Osteocyte (in vitro differentiated cells): ENCODE results near the gene CDH23. TPM values are rescaled to one million over a fixed set of nuclear protein-coding genes. Genes with fewer than 3 reads are reported as not detected.
"Not testable (repeated sequence)": the region's sequence is repeated elsewhere in the genome, so short reads cannot be mapped to it uniquely, and the experiment has no call there.

ENCODE experiments used
- DNase-seq: peaks from one replicate; pipeline ENCODE4 v3.0.0; 2021; ENCODE audit warnings: mixed read lengths; ENCODE audit not compliant: unreplicated experiment; ENCODE audit errors: extremely low spot score
- H3K27ac Mint-ChIP-seq: one replicate; pipeline ENCODE4 v1.8.0; 2021; ENCODE audit warnings: mild to moderate bottlenecking, mixed read lengths; ENCODE audit not compliant: unreplicated experiment
- H3K27me3 Mint-ChIP-seq: one replicate; pipeline ENCODE4 v1.8.0; 2021; ENCODE audit warnings: mixed read lengths; ENCODE audit not compliant: unreplicated experiment
- H3K36me3 Mint-ChIP-seq: one replicate; pipeline ENCODE4 v1.8.0; 2021; ENCODE audit warnings: mixed read lengths; ENCODE audit not compliant: unreplicated experiment
- H3K4me1 Mint-ChIP-seq: one replicate; pipeline ENCODE4 v1.8.0; 2021; ENCODE audit warnings: mixed read lengths; ENCODE audit not compliant: unreplicated experiment
- H3K4me3 Mint-ChIP-seq: one replicate; pipeline ENCODE4 v1.8.0; 2021; ENCODE audit warnings: mild to moderate bottlenecking, moderate library complexity, mixed read lengths; ENCODE audit not compliant: unreplicated experiment
- H3K9me3 Mint-ChIP-seq: one replicate; pipeline ENCODE4 v1.8.0; 2021; ENCODE audit warnings: mixed read lengths; ENCODE audit not compliant: unreplicated experiment
- total RNA-seq: library from RNA; stranded (reverse); gene quantifications from 2 replicates; pipeline ENCODE4 v1.2.1, GENCODE V29; 2021
- TF ChIP-seq, protein P1 (sequence below): fragments of 200-600 bp; sonication (generic); IDR thresholded peaks from 2 replicates; pipeline ENCODE4 v1.5.0; 2021; ENCODE audit warnings: antibody characterized with exemption, mild to moderate bottlenecking, moderate library complexity

The CDH23 gene
- total RNA-seq, 1 donor from 2014 or later: not detected

DNA sequence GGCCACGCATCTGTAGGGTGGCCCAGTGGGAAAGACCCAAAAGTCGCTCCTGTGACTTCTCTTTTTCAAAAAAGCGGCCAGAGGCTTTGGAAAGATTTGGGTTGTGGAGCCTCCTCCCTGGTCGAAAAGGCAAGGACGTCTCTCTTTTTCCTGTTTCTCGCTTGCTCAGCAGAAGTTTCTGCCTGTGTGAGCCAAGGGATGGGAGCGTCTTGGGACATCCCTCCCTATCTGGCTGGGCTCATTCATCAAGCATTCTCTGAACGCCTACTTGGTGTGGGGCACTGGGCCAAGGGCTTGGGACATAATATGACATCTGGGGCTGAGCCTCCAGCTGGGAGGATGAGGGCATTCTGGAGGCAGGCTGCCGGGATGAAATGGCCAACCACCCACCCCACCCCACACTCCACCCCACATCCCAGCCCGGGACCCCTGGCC lies 201.9 kb downstream of the CDH23 start:
- Mint-ChIP-seq H3K4me3 (no peak overlapping the region), H3K9me3 (no peaks in the 10 kb centered on the region), H3K4me1 (no peaks in the 10 kb centered on the region), H3K36me3 (no peaks in the 10 kb centered on the region), H3K27me3 (peaks cover 5% of the 10 kb centered on the region), H3K27ac (no peak overlapping the region)
- no peak for DNase-seq
- TF ChIP-seq, protein P1, sequence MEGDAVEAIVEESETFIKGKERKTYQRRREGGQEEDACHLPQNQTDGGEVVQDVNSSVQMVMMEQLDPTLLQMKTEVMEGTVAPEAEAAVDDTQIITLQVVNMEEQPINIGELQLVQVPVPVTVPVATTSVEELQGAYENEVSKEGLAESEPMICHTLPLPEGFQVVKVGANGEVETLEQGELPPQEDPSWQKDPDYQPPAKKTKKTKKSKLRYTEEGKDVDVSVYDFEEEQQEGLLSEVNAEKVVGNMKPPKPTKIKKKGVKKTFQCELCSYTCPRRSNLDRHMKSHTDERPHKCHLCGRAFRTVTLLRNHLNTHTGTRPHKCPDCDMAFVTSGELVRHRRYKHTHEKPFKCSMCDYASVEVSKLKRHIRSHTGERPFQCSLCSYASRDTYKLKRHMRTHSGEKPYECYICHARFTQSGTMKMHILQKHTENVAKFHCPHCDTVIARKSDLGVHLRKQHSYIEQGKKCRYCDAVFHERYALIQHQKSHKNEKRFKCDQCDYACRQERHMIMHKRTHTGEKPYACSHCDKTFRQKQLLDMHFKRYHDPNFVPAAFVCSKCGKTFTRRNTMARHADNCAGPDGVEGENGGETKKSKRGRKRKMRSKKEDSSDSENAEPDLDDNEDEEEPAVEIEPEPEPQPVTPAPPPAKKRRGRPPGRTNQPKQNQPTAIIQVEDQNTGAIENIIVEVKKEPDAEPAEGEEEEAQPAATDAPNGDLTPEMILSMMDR: no peak

DNA sequence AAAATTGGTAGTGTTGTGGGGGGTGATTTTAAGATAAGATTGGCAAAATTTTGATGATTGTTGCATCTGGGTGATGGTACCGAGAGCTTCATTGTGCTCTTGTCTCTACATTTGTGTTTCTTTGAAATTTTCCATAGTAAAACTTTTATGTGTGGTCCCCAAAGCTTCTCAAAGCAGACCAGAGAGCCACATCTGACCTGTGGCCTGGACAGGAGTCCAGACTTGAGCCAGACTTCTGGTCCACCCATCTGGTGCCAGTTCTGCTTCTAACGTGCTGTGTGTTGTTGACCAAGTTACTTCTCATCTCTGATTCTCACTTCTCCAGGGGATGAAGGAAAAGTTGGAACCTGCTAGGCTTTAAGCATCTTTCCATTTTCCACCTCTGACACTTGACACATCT lies 202.8 kb downstream of the CDH23 start:
- Mint-ChIP-seq H3K36me3 (no peaks in the 10 kb centered on the region), H3K4me1 (no peaks in the 10 kb centered on the region), H3K27me3 (peaks cover 8% of the 10 kb centered on the region), H3K9me3 (no peaks in the 10 kb centered on the region), H3K27ac (no peak overlapping the region), H3K4me3 (no peak overlapping the region)
- TF ChIP-seq, protein P1: no peak
- no peak for DNase-seq

DNA sequence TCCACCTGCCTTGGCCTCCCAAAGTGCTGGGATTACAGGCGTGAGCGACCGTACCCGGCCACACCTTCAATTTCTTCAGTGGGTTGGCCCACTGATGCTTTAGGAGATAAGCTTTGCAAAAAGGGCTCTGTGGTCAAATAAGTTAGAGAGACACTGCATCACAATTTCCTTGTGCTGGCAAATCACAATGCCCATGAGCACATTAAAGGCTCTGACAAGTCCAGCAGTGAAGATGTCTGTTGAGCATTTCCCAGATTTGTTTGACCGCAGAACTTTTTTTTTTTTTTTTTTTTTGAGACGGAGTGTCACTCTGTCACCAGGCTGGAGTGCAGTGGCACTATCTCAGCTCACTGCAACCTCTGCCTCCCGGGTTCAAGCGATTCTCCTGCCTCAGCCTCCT lies 203.5 kb downstream of the CDH23 start:
- not testable (repeated sequence) for H3K27me3 Mint-ChIP-seq, H3K36me3 Mint-ChIP-seq, DNase-seq, H3K4me1 Mint-ChIP-seq, H3K9me3 Mint-ChIP-seq, H3K4me3 Mint-ChIP-seq, H3K27ac Mint-ChIP-seq

DNA sequence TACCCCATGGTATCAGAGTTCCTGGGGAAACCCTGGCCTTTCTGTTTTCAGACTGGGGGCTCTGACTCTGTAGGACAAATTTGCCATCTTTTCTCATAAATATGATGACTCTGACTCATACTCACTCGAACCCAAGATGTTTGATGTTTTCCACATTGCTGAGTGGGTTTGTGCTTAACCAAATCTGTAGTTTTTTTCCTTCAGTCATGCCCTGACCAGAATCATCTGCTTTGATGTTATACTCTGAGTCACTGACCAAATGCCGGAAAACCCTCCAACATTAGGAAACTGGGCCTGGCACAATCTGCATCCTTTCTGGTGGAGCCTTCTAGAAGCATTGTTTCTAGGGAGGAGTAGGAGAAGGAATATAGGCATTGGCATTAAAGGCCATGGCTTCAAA lies 204.1 kb downstream of the CDH23 start:
- H3K4me1 Mint-ChIP-seq: no peaks in the 10 kb centered on the region
- no peak overlapping the region for H3K4me3 Mint-ChIP-seq
- no peaks in the 10 kb centered on the region for H3K36me3 Mint-ChIP-seq
- TF ChIP-seq, protein P1: no peak
- peaks cover 8% of the 10 kb centered on the region for H3K27me3 Mint-ChIP-seq
- H3K9me3 Mint-ChIP-seq: no peaks in the 10 kb centered on the region
- no peak overlapping the region for H3K27ac Mint-ChIP-seq
- no peak for DNase-seq

GRCh38 chr10:71601273-71601672 lies 204.6 kb downstream of the CDH23 start:
- peaks cover 8% of the 10 kb centered on the region for H3K27me3 Mint-ChIP-seq
- no peak overlapping the region for H3K4me3 Mint-ChIP-seq
- TF ChIP-seq, protein P1: no peak
- DNase-seq: no peak
- H3K4me1 Mint-ChIP-seq: no peaks in the 10 kb centered on the region
- no peaks in the 10 kb centered on the region for H3K9me3 Mint-ChIP-seq
- H3K27ac Mint-ChIP-seq: no peak overlapping the region
- no peaks in the 10 kb centered on the region for H3K36me3 Mint-ChIP-seq

DNA sequence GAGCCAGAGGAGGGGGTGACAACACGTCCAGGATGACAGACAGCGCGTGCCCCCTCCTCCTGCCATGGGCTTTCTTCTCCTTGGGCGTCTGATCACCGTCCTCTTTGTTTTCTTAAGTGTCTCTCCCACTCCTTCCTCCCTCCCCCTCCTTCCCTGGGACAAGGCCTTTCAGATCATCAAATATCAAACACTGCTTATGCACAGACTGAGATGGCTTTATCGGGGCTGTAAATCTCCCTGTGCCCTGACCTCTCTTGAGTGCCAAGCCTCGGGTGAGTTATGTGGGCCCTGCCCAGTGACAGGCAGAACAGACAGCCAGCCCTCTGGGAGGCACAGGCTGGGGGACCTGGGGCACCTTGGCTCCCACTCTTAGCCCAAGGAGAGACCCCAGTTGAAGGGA lies 206.4 kb downstream of the CDH23 start:
- H3K4me3 Mint-ChIP-seq: no peak overlapping the region
- peaks cover 15% of the 10 kb centered on the region for H3K27me3 Mint-ChIP-seq

More for the DNA sequence above, 206.4 kb downstream of the CDH23 start:
- Mint-ChIP-seq H3K4me1 (no peaks in the 10 kb centered on the region), H3K9me3 (no peaks in the 10 kb centered on the region), H3K36me3 (no peaks in the 10 kb centered on the region), H3K27ac (no peak overlapping the region)
- no peak for DNase-seq
- TF ChIP-seq, protein P1: no peak
